B cell (primary cell): ENCODE data around the gene TEX261. TPM values are rescaled to one million over a fixed set of nuclear protein-coding genes. Genes with fewer than 3 reads are reported as not detected.

ENCODE experiments used
- ATAC-seq: fragments of 200-7000 bp; cut with Tn5 transposase; one replicate; pipeline ENCODE4 v1.10.0; 2021; ENCODE audit warnings: low read depth, mild to moderate bottlenecking, moderate number of reproducible peaks, moderate library complexity
- CTCF ChIA-PET: fragments of 350-600 bp; sonication (Branson Sonifier 250); formaldehyde crosslinking; loops from one replicate; lab custom pipeline; 2021; ENCODE audit warnings: antibody characterized with exemption, inconsistent platforms; lab: Charles Lee
- POLR2A ChIA-PET: fragments of 350-600 bp; sonication (Branson Sonifier 250); formaldehyde crosslinking; loops from one replicate; lab custom pipeline; 2021; ENCODE audit warnings: antibody characterized with exemption; lab: Charles Lee
- DNase-seq: peaks from one replicate; pipeline ENCODE4 v3.0.0; 2013
- H2AFZ ChIP-seq: 2 replicates; pipeline ENCODE4 v1.6.1; 2012; ENCODE audit warnings: mild to moderate bottlenecking, low read depth, low read length; ENCODE audit not compliant: insufficient read depth, poor library complexity, severe bottlenecking
- H3K27ac ChIP-seq, 2 donors: 1 replicate in 1 of 2; 2 replicates in 1 of 2; pipeline ENCODE4 v1.5.1; 2012 to 2013; ENCODE audit warnings: low read length in 2 of 2, mild to moderate bottlenecking in 2 of 2, moderate library complexity in 1 of 2
- H3K27me3 ChIP-seq, 4 experiments: fragments of 200-600 bp in 1 of 4; sonication (generic) in 1 of 4; replicated peaks in 1 of 4; 1 replicate in 2 of 4; 2 replicates in 2 of 4; pipeline versions ENCODE4 v1.6.1 to v1.7.0; 2013 to 2016; ENCODE audit warnings: low read length in 3 of 4, mild to moderate bottlenecking in 2 of 4, mixed read lengths in 1 of 4, moderate library complexity in 1 of 4; ENCODE audit not compliant: insufficient read depth in 4 of 4, control insufficient read depth in 3 of 4; ENCODE audit errors: control extremely low read depth in 1 of 4
- H3K36me3 ChIP-seq, 2 experiments: replicated peaks in 1 of 2; 1 replicate in 1 of 2; 2 replicates in 1 of 2; pipeline versions ENCODE4 v1.6.1 to v1.7.1; 2013; ENCODE audit warnings: low read length in 1 of 2; ENCODE audit not compliant: insufficient read depth in 2 of 2, control insufficient read depth in 1 of 2; ENCODE audit errors: control extremely low read depth in 1 of 2, extremely low read depth in 1 of 2
- H3K4me1 ChIP-seq, 2 donors: fragments of 200-600 bp in 1 of 2; sonication (generic) in 1 of 2; 1 replicate in 1 of 2; 2 replicates in 1 of 2; pipeline versions ENCODE4 v1.5.1 to v1.6.1; 2013 to 2017; ENCODE audit warnings: low read length in 2 of 2; ENCODE audit not compliant: control insufficient read depth in 2 of 2, insufficient read depth in 2 of 2
- H3K4me2 ChIP-seq: replicated peaks from 2 replicates; pipeline ENCODE3; 2012; ENCODE audit warnings: mild to moderate bottlenecking, low read depth, low read length; ENCODE audit not compliant: poor library complexity, severe bottlenecking
- H3K4me3 ChIP-seq, 5 experiments: fragments of 200-600 bp in 1 of 5; sonication (generic) in 1 of 5; 1 replicate in 3 of 5; 2 replicates in 2 of 5; pipeline versions ENCODE4 v1.5.1 to v1.7.0; 2011 to 2016; ENCODE audit warnings: low read length in 4 of 5, mild to moderate bottlenecking in 4 of 5, low read depth in 2 of 5, control low read depth in 1 of 5, moderate library complexity in 1 of 5; ENCODE audit not compliant: insufficient read depth in 1 of 5; ENCODE audit errors: control extremely low read depth in 1 of 5, extremely low read depth in 1 of 5
- H3K79me2 ChIP-seq: fragments of 200-600 bp; sonication (generic); one replicate; pipeline ENCODE4 v1.6.0; 2016; ENCODE audit warnings: low read length; ENCODE audit not compliant: control insufficient read depth, insufficient read depth
- H3K9ac ChIP-seq: fragments of 200-600 bp; sonication (generic); 2 replicates; pipeline ENCODE4 v1.6.1; 2017; ENCODE audit warnings: mild to moderate bottlenecking, low read length, moderate library complexity
- H3K9me3 ChIP-seq, 3 donors: one replicate each; pipeline versions ENCODE4 v1.6.1 to v1.7.1; 2013; ENCODE audit warnings: low read length in 2 of 3; ENCODE audit not compliant: control insufficient read depth in 2 of 3, insufficient read depth in 1 of 3; ENCODE audit errors: control extremely low read depth in 1 of 3
- H4K20me1 ChIP-seq: 2 replicates; pipeline ENCODE4 v1.6.0; 2012; ENCODE audit warnings: mild to moderate bottlenecking, low read length; ENCODE audit not compliant: insufficient read depth, control insufficient read depth, poor library complexity, severe bottlenecking
- H3K27ac Mint-ChIP-seq: one replicate; pipeline ENCODE4 v1.8.0; 2021; ENCODE audit warnings: mixed read lengths
- H3K27me3 Mint-ChIP-seq: one replicate; pipeline ENCODE4 v1.8.0; 2021; ENCODE audit warnings: mixed read lengths
- H3K4me1 Mint-ChIP-seq: one replicate; pipeline ENCODE4 v1.8.0; 2021; ENCODE audit warnings: mixed read lengths
- H3K4me3 Mint-ChIP-seq: one replicate; pipeline ENCODE4 v1.8.0; 2021; ENCODE audit warnings: mixed read lengths
- H3K9me3 Mint-ChIP-seq: one replicate; pipeline ENCODE4 v1.8.0; 2022; ENCODE audit warnings: mixed read lengths; ENCODE audit not compliant: insufficient read depth
- EZH2 ChIP-seq: IDR thresholded peaks from 2 replicates; pipeline ENCODE4 v1.6.1; 2012; ENCODE audit warnings: borderline replicate concordance, low read depth, mild to moderate bottlenecking, moderate library complexity, low read length; ENCODE audit not compliant: insufficient read depth, poor library complexity, severe bottlenecking
- WGBS: methylation state at CpG from one replicate; pipeline ENCODE4 v1.1.5; 2013; ENCODE audit warnings: missing lambda C conversion rate; ENCODE audit not compliant: insufficient coverage; 5-methylcytosine and 5-hydroxymethylcytosine counted together
- intact Hi-C: fragments of 100-400 bp; cut with micrococcal nuclease; formaldehyde crosslinking; loops from one replicate; pipeline ENCODE4 v1.10.0; 2022
- polyA plus RNA-seq: library from polyadenylated mRNA; depleted of rRNA; stranded (reverse); fragments of >200 nt; gene quantifications from 2 replicates; pipeline ENCODE4 v1.2.3, GENCODE V29; 2012
- total RNA-seq, 2 donors: library from RNA; stranded (reverse); fragments of 120-200 nt in 1 of 2; gene quantifications; 1 replicate in 1 of 2; 2 replicates in 1 of 2; pipeline versions ENCODE4 v1.2.3 to v1.2.4, GENCODE V29; 2013 to 2022
- TF ChIP-seq, protein P1 (sequence below): fragments of 200-600 bp; IDR thresholded peaks from one replicate; pipeline ENCODE4 v1.8.0; 2022; ENCODE audit warnings: antibody characterized with exemption, mild to moderate bottlenecking

TEX261 gene
- total and polyA plus RNA-seq, 2 donors (not counting 1 experiment from before 2014, with no cell fraction given): 29.0 to 56.4 TPM

DNA sequence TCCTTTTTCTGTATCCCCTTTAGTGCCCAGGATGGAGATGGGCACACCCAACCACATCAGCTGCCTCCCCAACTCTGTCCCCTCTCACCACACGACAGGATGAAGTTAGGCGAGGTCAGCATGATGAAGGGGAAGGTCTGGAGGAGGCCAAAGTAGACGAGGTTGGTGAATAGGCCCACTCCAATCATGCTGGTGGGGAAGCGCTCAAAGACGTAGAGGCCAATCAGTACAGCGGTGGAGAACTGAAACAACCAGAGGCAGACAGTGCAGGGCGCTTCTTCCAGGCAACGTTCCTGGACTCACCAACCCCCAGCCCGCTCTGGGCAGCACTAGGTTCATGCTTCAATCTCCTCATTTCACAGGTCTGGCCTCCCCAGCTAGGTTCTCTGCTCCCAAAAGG, 2.9 kb downstream of the TEX261 start:
- Mint-ChIP-seq H3K27me3 (no peaks in the 10 kb centered on the region), H3K4me1 (peaks cover 34% of the 10 kb centered on the region), H3K4me3 (no peak overlapping the region), H3K9me3 (no peaks in the 10 kb centered on the region), H3K27ac (no peak overlapping the region)
- H3K79me2 ChIP-seq: peaks cover 30% of the 10 kb centered on the region
- no peak overlapping the region for H2AFZ ChIP-seq
- TF ChIP-seq EZH2: no peak
- TF ChIP-seq, protein P1, sequence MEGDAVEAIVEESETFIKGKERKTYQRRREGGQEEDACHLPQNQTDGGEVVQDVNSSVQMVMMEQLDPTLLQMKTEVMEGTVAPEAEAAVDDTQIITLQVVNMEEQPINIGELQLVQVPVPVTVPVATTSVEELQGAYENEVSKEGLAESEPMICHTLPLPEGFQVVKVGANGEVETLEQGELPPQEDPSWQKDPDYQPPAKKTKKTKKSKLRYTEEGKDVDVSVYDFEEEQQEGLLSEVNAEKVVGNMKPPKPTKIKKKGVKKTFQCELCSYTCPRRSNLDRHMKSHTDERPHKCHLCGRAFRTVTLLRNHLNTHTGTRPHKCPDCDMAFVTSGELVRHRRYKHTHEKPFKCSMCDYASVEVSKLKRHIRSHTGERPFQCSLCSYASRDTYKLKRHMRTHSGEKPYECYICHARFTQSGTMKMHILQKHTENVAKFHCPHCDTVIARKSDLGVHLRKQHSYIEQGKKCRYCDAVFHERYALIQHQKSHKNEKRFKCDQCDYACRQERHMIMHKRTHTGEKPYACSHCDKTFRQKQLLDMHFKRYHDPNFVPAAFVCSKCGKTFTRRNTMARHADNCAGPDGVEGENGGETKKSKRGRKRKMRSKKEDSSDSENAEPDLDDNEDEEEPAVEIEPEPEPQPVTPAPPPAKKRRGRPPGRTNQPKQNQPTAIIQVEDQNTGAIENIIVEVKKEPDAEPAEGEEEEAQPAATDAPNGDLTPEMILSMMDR: no peak
- intact Hi-C loops: no loop called here
- ChIA-PET CTCF (interaction anchor here (1.3 to 3.9 kb wide), 3 partner anchors 14 to 308 kb away, joined by 3 to 15 read pairs (median 4); partner anchors contain the start of gene ANKRD53), POLR2A (no interaction called here)
- H3K4me1 ChIP-seq: peaks cover 21 to 23% of the 10 kb centered on the region in 2 donors
- no peaks in the 10 kb centered on the region for H3K9me3 ChIP-seq
- ATAC-seq (no peak), DNase-seq (no peak)
- no peak overlapping the region for H3K4me3 ChIP-seq
- peaks cover 1 to 48% of the 10 kb centered on the region in 2 experiments for H3K36me3 ChIP-seq
- H4K20me1 ChIP-seq: peaks cover 16% of the 10 kb centered on the region
- H3K27ac ChIP-seq: no peak overlapping the region
- no peak overlapping the region for H3K9ac ChIP-seq
- WGBS: 96% methylated on average over 7 of the region's 9 CpGs
- H3K4me2 ChIP-seq: no peak overlapping the region
- H3K27me3 ChIP-seq: no peaks in the 10 kb centered on the region

DNA sequence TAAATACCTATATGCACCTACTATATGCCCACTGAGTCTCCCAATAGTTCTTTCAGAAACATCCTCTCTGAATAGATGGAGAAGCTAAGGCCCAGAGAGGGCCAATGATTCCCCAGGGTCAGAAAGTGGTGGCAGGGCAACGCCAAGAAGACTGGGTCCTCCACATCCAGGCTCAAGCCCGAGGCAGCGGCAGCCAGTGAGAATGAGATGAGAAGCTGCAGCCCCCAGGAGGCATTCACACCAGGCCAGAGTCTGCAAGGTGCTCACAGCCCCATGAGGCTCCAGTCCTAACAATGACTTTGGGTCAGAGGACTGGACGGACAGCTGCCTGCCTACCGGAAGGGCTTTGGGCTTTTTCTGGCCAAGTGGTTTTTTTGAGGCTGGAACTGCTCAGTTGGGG, 3.5 kb downstream of the TEX261 start:
- Mint-ChIP-seq H3K4me3 (no peak overlapping the region), H3K27ac (no peak overlapping the region)

More for the DNA sequence above, 3.5 kb downstream of the TEX261 start:
- ChIA-PET CTCF (interaction anchor here (1.6 to 3.9 kb wide), 2 partner anchors 13 to 26 kb away, joined by 4 to 15 read pairs; partner anchors contain the start of gene ANKRD53), POLR2A (no interaction called here)
- Histone ChIP-seq H3K9ac (no peak overlapping the region), H3K4me1 (peaks cover 21 to 23% of the 10 kb centered on the region in 2 donors), H3K27ac (no peak overlapping the region), H3K79me2 (peaks cover 27% of the 10 kb centered on the region), H2AFZ (no peak overlapping the region), H3K27me3 (no peaks in the 10 kb centered on the region), H4K20me1 (peaks cover 16% of the 10 kb centered on the region), H3K9me3 (no peaks in the 10 kb centered on the region), H3K4me3 (no peak overlapping the region), H3K4me2 (no peak overlapping the region), H3K36me3 (peaks cover 1 to 54% of the 10 kb centered on the region in 2 experiments)
- DNase-seq: no peak
- no peaks in the 10 kb centered on the region for H3K27me3 Mint-ChIP-seq
- 100% methylated on average over 5 of the region's 5 CpGs for WGBS
- ATAC-seq: no peak
- intact Hi-C loops: no loop called here
- TF ChIP-seq, protein P1: no peak
- TF ChIP-seq EZH2: no peak
- H3K4me1 Mint-ChIP-seq: peaks cover 33% of the 10 kb centered on the region
- H3K9me3 Mint-ChIP-seq: no peaks in the 10 kb centered on the region
